K562 (cell line): ENCODE data around the gene NRF1. TPM values are rescaled to one million over a fixed set of nuclear protein-coding genes. Genes with fewer than 3 reads are reported as not detected.

ENCODE experiments used
- ATAC-seq: fragments of 200-7000 bp; cut with Tn5 transposase; 3 replicates; pipeline ENCODE4 v1.9.1; 2020; ENCODE audit warnings: moderate library complexity
- BruUV-seq: library from RNA; stranded (reverse); fragments of 400-500 nt; replicated peaks from 2 replicates; lab custom pipeline; 2021; lab: Mats Ljungman, UMichigan
- CTCF ChIA-PET: fragments of 300-600 bp; formaldehyde crosslinking; extraction: SDS; loops from one replicate; lab custom pipeline; 2021; ENCODE audit warnings: low intra/inter-chr PET ratio; lab: Yijun Ruan, JAX
- POLR2A ChIA-PET: fragments of 300-600, 350-650 bp; sonication (Branson Sonifier 250); formaldehyde crosslinking; extraction: SDS; loops from one replicate; lab custom pipeline; 2021; ENCODE audit warnings: antibody characterized with exemption, inconsistent platforms; lab: Yijun Ruan, JAX
- DNase-seq, 4 experiments: peaks; one replicate each; pipeline versions ENCODE4 v3.0.0 to v3.0.0-alpha.2; 2011 to 2018; ENCODE audit warnings: low spot score in 3 of 4, mixed read lengths in 3 of 4; ENCODE audit errors: extremely low read depth in 1 of 4
- FAIRE-seq: peaks from 2 replicates; lab custom pipeline; 2011; peaks lifted over from hg19 to GRCh38; lab: Jason Lieb, UNC
- H2AFZ ChIP-seq: 2 replicates; pipeline ENCODE4 v1.6.0; 2011; ENCODE audit warnings: low read depth, low read length, control low read depth, inconsistent platforms
- H3K27ac ChIP-seq: fragments of 200-600 bp; 3 replicates; pipeline ENCODE4 v1.8.0; 2011; ENCODE audit warnings: low read depth, mild to moderate bottlenecking, control low read depth, inconsistent platforms, low read length, moderate library complexity, mixed read lengths; ENCODE audit errors: extremely low read depth
- H3K27me3 ChIP-seq, 2 experiments: fragments of 300-600 bp in 1 of 2; 2 replicates in 1 of 2; 3 replicates in 1 of 2; pipeline versions ENCODE4 v1.6.0 to v1.8.0; 2011; ENCODE audit warnings: inconsistent platforms in 2 of 2, low read length in 2 of 2, mild to moderate bottlenecking in 1 of 2, mixed read lengths in 1 of 2, moderate library complexity in 1 of 2; ENCODE audit not compliant: control insufficient read depth in 2 of 2, insufficient read depth in 2 of 2
- H3K36me3 ChIP-seq: fragments of 300-600 bp; 3 replicates; pipeline ENCODE4 v1.8.0; 2011; ENCODE audit warnings: mild to moderate bottlenecking, low read length, inconsistent platforms; ENCODE audit not compliant: control insufficient read depth, insufficient read depth
- H3K4me1 ChIP-seq, 2 experiments: fragments of 200-600 bp in 1 of 2; replicated peaks in 1 of 2; 2 replicates in 1 of 2; 3 replicates in 1 of 2; pipeline versions ENCODE4 v1.5.1 to v1.8.0; 2011; ENCODE audit warnings: inconsistent platforms in 2 of 2, low read length in 2 of 2, mild to moderate bottlenecking in 1 of 2, mixed read lengths in 1 of 2, moderate library complexity in 1 of 2; ENCODE audit not compliant: control insufficient read depth in 2 of 2, insufficient read depth in 2 of 2
- H3K4me2 ChIP-seq: 2 replicates; pipeline ENCODE4 v1.6.1; 2011; ENCODE audit warnings: low read length, control low read depth, inconsistent platforms, mixed read lengths; ENCODE audit not compliant: insufficient read depth
- H3K4me3 ChIP-seq: fragments of 200-600 bp; sonication (generic), shearing (Covaris generic); 2 replicates; pipeline ENCODE4 v1.5.1; 2016; ENCODE audit warnings: control low read depth, inconsistent platforms
- H3K79me2 ChIP-seq: fragments of 200-600 bp; 3 replicates; pipeline ENCODE4 v1.8.0; 2011; ENCODE audit warnings: low read length, inconsistent platforms; ENCODE audit not compliant: control insufficient read depth, insufficient read depth
- H3K9ac ChIP-seq, 2 experiments: 2 replicates each; pipeline versions ENCODE4 v1.6.0 to v1.6.1; 2011; ENCODE audit warnings: low read depth in 2 of 2, low read length in 2 of 2, control low read depth in 1 of 2, inconsistent platforms in 1 of 2, mild to moderate bottlenecking in 1 of 2, mixed read lengths in 1 of 2; ENCODE audit not compliant: insufficient read depth in 1 of 2
- H3K9me1 ChIP-seq: one replicate; pipeline ENCODE4 v1.6.0; 2011; ENCODE audit warnings: inconsistent platforms, mild to moderate bottlenecking, low read length, moderate library complexity; ENCODE audit not compliant: control insufficient read depth, insufficient read depth
- H3K9me3 ChIP-seq: replicated peaks from 2 replicates; pipeline ENCODE4 v1.5.1; 2011; ENCODE audit warnings: low read depth, low read length, inconsistent platforms; ENCODE audit not compliant: control insufficient read depth, insufficient read depth
- H4K20me1 ChIP-seq: replicated peaks from 2 replicates; pipeline ENCODE4 v1.6.1; 2011; ENCODE audit warnings: low read length, inconsistent platforms, mixed read lengths; ENCODE audit not compliant: control insufficient read depth, insufficient read depth
- BRF2 ChIP-seq: IDR thresholded peaks from 3 replicates; pipeline ENCODE4 v1.6.1; 2011; ENCODE audit warnings: borderline replicate concordance, mild to moderate bottlenecking; ENCODE audit not compliant: insufficient read length, insufficient read depth
- CEBPG ChIP-seq, 3 experiments: fragments of 200-800 bp in 1 of 3; sonication (Bioruptor generic) in 1 of 3; sonication (generic) in 1 of 3; formaldehyde crosslinking in 1 of 3; IDR thresholded peaks in 2 of 3; conservative IDR thresholded peaks in 1 of 3; 2 replicates each; pipeline versions ENCODE4 v1.6.1 to v1.8.0; 2016 to 2022; ENCODE audit warnings: missing compliant biosample characterization in 2 of 3, missing genetic modification characterization in 2 of 3, mild to moderate bottlenecking in 1 of 3, missing genetic modification reagents in 1 of 3
- CREM ChIP-seq: IDR thresholded peaks from 2 replicates; pipeline ENCODE4 v1.6.1; 2014; ENCODE audit warnings: antibody characterized with exemption, low read depth
- KLF16 ChIP-seq: IDR thresholded peaks from 2 replicates; pipeline ENCODE4 v1.6.1; 2016; ENCODE audit warnings: antibody characterized with exemption
- MAX ChIP-seq: sonication (generic); formaldehyde crosslinking; IDR thresholded peaks from 2 replicates; pipeline ENCODE4 v1.9.0; 2022; ENCODE audit warnings: mild to moderate bottlenecking, missing genetic modification reagents
- MAZ ChIP-seq, 2 experiments: fragments of 450-650 bp in 1 of 2; sonication (generic) in 1 of 2; formaldehyde crosslinking; IDR thresholded peaks in 1 of 2; conservative IDR thresholded peaks in 1 of 2; 2 replicates each; pipeline versions ENCODE4 v1.4.0 to v1.5.0; 2020; ENCODE audit warnings: mild to moderate bottlenecking in 1 of 2, missing genetic modification reagents in 1 of 2
- RAD21 ChIP-seq, 2 experiments: fragments of 250-450 bp in 1 of 2; fragments of 450-650 bp in 1 of 2; sonication (Bioruptor Pico) in 1 of 2; formaldehyde crosslinking in 1 of 2; IDR thresholded peaks in 1 of 2; conservative IDR thresholded peaks in 1 of 2; 2 replicates each; pipeline versions ENCODE4 v1.4.0 to v1.8.0; 2020 to 2022; ENCODE audit warnings: mild to moderate bottlenecking in 2 of 2, moderate library complexity in 1 of 2
- SP1 ChIP-seq: sonication (generic); formaldehyde crosslinking; IDR thresholded peaks from 2 replicates; pipeline ENCODE4 v1.8.1; 2022; ENCODE audit warnings: mild to moderate bottlenecking, missing genetic modification reagents
- STAT5B ChIP-seq: fragments of 250-450 bp; sonication (Bioruptor Pico); IDR thresholded peaks from 2 replicates; pipeline ENCODE4 v1.8.0; 2021; ENCODE audit warnings: mild to moderate bottlenecking, inconsistent platforms
- TCF3 ChIP-seq: sonication (generic); formaldehyde crosslinking; IDR thresholded peaks from 2 replicates; pipeline ENCODE4 v1.4.0; 2020; ENCODE audit warnings: mild to moderate bottlenecking, missing genetic modification reagents
- TEAD4 ChIP-seq, 2 experiments: sonication (generic) in 1 of 2; formaldehyde crosslinking in 1 of 2; IDR thresholded peaks; 2 replicates each; pipeline versions ENCODE4 v1.6.1 to v1.8.0; 2012 to 2022; ENCODE audit warnings: borderline replicate concordance in 1 of 2, inconsistent platforms in 1 of 2, low read length in 1 of 2, mild to moderate bottlenecking in 1 of 2, missing genetic modification reagents in 1 of 2
- TOE1 ChIP-seq, 2 experiments: fragments of 450-650 bp in 1 of 2; sonication (generic) in 1 of 2; formaldehyde crosslinking in 1 of 2; IDR thresholded peaks; 2 replicates each; pipeline versions ENCODE4 v1.7.1 to v1.8.0; 2016 to 2022; ENCODE audit warnings: borderline replicate concordance in 2 of 2, mild to moderate bottlenecking in 2 of 2, antibody characterized with exemption in 1 of 2, inconsistent platforms in 1 of 2, low read depth in 1 of 2, missing genetic modification reagents in 1 of 2, moderate library complexity in 1 of 2
- TSC22D4 ChIP-seq: fragments of 450-650 bp; IDR thresholded peaks from 2 replicates; pipeline ENCODE4 v1.6.1; 2016; ENCODE audit warnings: missing genetic modification characterization, missing biosample characterization, control low read depth
- VEZF1 ChIP-seq: fragments of 200-800 bp; sonication (Bioruptor generic); IDR thresholded peaks from 2 replicates; pipeline ENCODE4 v1.6.1; 2017; ENCODE audit warnings: missing genetic modification characterization, missing compliant biosample characterization
- ZBTB1 ChIP-seq: sonication (generic); formaldehyde crosslinking; IDR thresholded peaks from 2 replicates; pipeline ENCODE4 v1.8.1; 2023; ENCODE audit warnings: missing genetic modification reagents, low read depth, mild to moderate bottlenecking, borderline replicate concordance
- ZNF766 ChIP-seq: fragments of 200-800 bp; sonication (Bioruptor generic); conservative IDR thresholded peaks from 2 replicates; pipeline ENCODE4 v1.6.1; 2016; ENCODE audit warnings: missing genetic modification characterization, missing compliant biosample characterization
- WGBS: fragments of 100-300 bp; shearing (Covaris generic); methylation state at CpG from one replicate; pipeline ENCODE4 v1.1.6; 2016; ENCODE audit warnings: low coverage, mixed read lengths; ENCODE audit not compliant: insufficient coverage; ENCODE audit errors: missing lambda C conversion rate; 5-methylcytosine and 5-hydroxymethylcytosine counted together
- in situ Hi-C: fragments of 300-500 bp; cut with MboI; formaldehyde crosslinking; loops from 4 replicates; pipeline ENCODE4 v1.15.0; 2018; ENCODE audit warnings: inconsistent platforms, mixed read lengths
- intact Hi-C: fragments of 100-400 bp; cut with micrococcal nuclease; formaldehyde crosslinking; loops from 2 replicates; pipeline ENCODE4 v1.14.2; 2022
- polyA plus RNA-seq, 8 experiments: library from polyadenylated mRNA; depleted of rRNA in 4 of 8; stranded (reverse) in 5 of 8; unstranded in 3 of 8; fragments of >200 nt; fragmentation: Nextera tagmentation in 2 of 8; fragmentation: Illumina TruSeq in 1 of 8; extraction: Ambion mirVana in 2 of 8; extraction: Trizol in 1 of 8; gene quantifications; 2 replicates each; pipeline versions ENCODE4 v1.2.1 to v1.2.3, GENCODE V29; 2011 to 2014; ENCODE audit warnings: inconsistent platforms in 1 of 8, missing spikeins in 1 of 8
- total RNA-seq, 7 experiments: library from RNA; depleted of rRNA in 6 of 7; stranded (reverse); fragments of >200 nt in 6 of 7; fragmentation: Illumina TruSeq in 2 of 7; extraction: Trizol in 2 of 7; gene quantifications; 2 replicates each; pipeline versions ENCODE4 v1.2.1 to v1.2.3, GENCODE V29; 2011 to 2021; ENCODE audit warnings: low replicate concordance in 1 of 7

Gene NRF1
- total and polyA plus RNA-seq, 9 of the 15 experiments (the other 6 are each of a cell fraction or from before 2014, with no cell fraction given) = 8.6 to 28.8 (median 20.3) TPM

DNA sequence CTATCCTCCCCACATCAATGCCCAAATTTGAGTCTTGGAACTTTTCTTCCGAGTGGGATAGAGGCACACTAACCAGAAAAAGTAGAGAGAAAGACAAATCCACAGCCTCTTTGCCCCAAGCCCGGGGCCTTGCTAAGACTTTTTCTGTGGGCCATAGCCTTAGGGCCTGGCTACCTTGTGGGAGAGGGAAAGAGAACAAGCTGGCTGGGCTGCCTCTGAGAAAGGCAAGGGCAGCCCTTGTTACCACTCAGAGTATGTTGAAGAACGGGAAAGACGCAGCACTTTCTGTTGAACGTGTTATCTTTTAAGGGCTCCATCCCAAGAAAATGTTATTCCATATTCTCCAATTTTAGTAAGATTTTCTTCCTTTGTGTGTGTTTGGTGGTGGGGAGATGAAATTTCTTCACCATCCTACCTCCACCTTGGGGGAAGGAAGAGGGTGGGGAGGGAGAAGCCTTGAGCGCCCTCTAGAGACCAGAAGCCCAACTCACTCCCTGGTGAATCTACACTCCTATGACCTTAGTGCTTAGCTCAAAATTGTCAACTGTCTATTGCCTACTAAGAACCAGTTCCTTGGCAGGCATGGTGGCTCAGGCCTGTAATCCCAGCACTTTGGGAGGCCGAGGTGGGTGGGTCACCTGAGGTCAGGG lies 3.9 kb upstream of the NRF1 start:
- intact Hi-C loops = no loop called here
- Histone ChIP-seq H2AFZ (no peak overlapping the region), H3K4me1 (peaks cover 3 to 6% of the 10 kb centered on the region in 2 experiments; a peak in 2 of 5 replicates), H3K27ac (no peak overlapping the region), H3K4me3 (no peak overlapping the region), H3K36me3 (peaks cover 33% of the 10 kb centered on the region), H4K20me1 (peaks cover 3% of the 10 kb centered on the region; the same call in 1 of the 2 replicates), H3K9me1 (no peaks in the 10 kb centered on the region), H3K9ac (no peak overlapping the region), H3K9me3 (no peaks in the 10 kb centered on the region), H3K4me2 (no peak overlapping the region), H3K79me2 (peaks cover 30% of the 10 kb centered on the region), H3K27me3 (no peaks in the 10 kb centered on the region)
- ChIA-PET POLR2A (interaction anchor here (1.0 kb wide), 2 partner anchors 9 to 32 kb away, joined by 3 to 4 read pairs; no protein-coding TSS in a partner anchor), CTCF (no interaction called here)
- FAIRE-seq = peak; percentile 82
- WGBS = 74% methylated on average over 7 of the region's 7 CpGs
- in situ Hi-C loops = no loop called here
- no TSS peak for BruUV-seq
- ATAC-seq = peak; percentile 61
- DNase-seq = peak; percentile 78 to 86 (median 84)
- TF ChIP-seq KLF16 = peak; percentile 37; the same call in 1 of the 2 replicates
- no peak for TF ChIP-seq BRF2
- no peak for TF ChIP-seq CREM
- TF ChIP-seq VEZF1 (CRISPR knock-in tag) = peak; percentile 33; the same call in 1 of the 2 replicates
- TF ChIP-seq MAX = 0 out of 2 replicates have a peak, but pooled peaks have one; percentile 52
- TF ChIP-seq RAD21 (CRISPR knock-in tag; conservative IDR thresholded peaks at IDR 0.05 in 1 of 2, IDR thresholded peaks at IDR 0.05 in 1 of 2) = peak; percentile 49 to 70
- peak in 1 of 2 experiments; percentile 41; a peak in 1 of 4 replicates for TF ChIP-seq MAZ (CRISPR knock-in tag; conservative IDR thresholded peaks at IDR 0.05 in 1 of 2, IDR thresholded peaks at IDR 0.05 in 1 of 2)
- no peak for TF ChIP-seq CEBPG (CRISPR knock-in tag; IDR thresholded peaks at IDR 0.05)
- TF ChIP-seq CEBPG (tag; conservative IDR thresholded peaks at IDR 0.05 in 1 of 2, IDR thresholded peaks at IDR 0.05 in 1 of 2) = no peak
- TF ChIP-seq SP1 (CRISPR knock-in tag) = 0 out of 2 replicates have a peak, but pooled peaks have one; percentile 16
- TF ChIP-seq TSC22D4 = no peak
- no peak for TF ChIP-seq TOE1 (IDR thresholded peaks at IDR 0.05; ENCODE audit: borderline replicate concordance)
- TF ChIP-seq TOE1 (CRISPR knock-in tag; IDR thresholded peaks at IDR 0.05; ENCODE audit: borderline replicate concordance, low read depth) = 0 out of 2 replicates have a peak, but pooled peaks have one; percentile 19
- no peak for TF ChIP-seq ZBTB1 (CRISPR knock-in tag)
- TF ChIP-seq ZNF766 (CRISPR knock-in tag) = no peak
- no peak for TF ChIP-seq STAT5B (CRISPR knock-in tag)
- TF ChIP-seq TEAD4 (IDR thresholded peaks at IDR 0.05; ENCODE audit: low read length) = peak; percentile 7; the same call in 1 of the 2 replicates
- no peak for TF ChIP-seq TEAD4 (CRISPR knock-in tag; IDR thresholded peaks at IDR 0.05; ENCODE audit: borderline replicate concordance)
- TF ChIP-seq TCF3 (CRISPR knock-in tag) = no peak
